ENCODE data around the gene SRRM3.
"Not testable (repeated sequence)": the region's sequence is repeated elsewhere in the genome, so short reads cannot be mapped to it uniquely, and the experiment has no call there.

Gene SRRM3

DNA sequence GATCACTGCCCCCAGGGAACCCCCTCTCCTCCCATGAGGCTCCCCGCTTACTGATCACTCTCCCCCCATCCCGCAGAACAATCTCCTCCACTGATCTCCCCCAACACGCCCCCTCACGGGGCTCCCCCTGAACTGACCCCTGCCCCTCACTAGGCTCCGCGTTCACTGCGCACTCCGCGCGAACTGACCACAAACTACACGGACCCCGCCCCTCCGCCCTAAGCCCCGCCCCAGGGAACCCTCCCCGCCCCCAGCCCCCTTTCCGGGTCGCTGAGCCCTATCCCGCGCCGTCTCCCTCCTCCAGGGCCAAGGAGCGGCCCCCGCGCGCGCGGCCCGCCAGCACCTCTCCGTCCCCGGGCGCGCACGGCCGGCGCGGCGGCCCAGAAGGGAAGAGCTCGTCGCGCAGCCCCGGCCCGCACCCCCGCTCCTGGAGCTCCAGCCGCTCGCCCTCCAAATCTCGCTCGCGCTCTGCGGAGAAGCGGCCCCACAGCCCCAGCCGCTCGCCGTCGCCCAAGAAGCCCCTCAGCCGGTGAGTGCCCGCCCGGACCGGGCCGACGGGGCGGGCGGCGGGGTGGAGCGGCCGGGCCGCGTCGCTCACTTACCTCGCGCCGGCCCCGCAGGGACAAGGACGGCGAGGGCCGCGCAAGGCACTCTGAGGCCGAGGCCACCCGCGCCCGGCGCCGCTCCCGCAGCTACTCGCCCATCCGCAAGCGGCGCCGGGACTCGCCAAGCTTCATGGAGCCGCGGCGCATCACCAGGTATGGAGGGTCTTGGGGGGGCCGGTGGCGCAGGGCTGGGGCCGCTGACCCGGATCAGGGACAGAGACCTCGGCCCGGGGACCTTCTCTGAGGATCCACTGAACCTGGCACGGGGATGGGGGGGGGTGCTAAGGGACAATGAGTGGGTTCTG, 80.9 kb downstream of the SRRM3 start:
- in situ Hi-C loops (cut with HindIII; ENCODE audit: low sequenced_read_pairs): no loop called here

DNA sequence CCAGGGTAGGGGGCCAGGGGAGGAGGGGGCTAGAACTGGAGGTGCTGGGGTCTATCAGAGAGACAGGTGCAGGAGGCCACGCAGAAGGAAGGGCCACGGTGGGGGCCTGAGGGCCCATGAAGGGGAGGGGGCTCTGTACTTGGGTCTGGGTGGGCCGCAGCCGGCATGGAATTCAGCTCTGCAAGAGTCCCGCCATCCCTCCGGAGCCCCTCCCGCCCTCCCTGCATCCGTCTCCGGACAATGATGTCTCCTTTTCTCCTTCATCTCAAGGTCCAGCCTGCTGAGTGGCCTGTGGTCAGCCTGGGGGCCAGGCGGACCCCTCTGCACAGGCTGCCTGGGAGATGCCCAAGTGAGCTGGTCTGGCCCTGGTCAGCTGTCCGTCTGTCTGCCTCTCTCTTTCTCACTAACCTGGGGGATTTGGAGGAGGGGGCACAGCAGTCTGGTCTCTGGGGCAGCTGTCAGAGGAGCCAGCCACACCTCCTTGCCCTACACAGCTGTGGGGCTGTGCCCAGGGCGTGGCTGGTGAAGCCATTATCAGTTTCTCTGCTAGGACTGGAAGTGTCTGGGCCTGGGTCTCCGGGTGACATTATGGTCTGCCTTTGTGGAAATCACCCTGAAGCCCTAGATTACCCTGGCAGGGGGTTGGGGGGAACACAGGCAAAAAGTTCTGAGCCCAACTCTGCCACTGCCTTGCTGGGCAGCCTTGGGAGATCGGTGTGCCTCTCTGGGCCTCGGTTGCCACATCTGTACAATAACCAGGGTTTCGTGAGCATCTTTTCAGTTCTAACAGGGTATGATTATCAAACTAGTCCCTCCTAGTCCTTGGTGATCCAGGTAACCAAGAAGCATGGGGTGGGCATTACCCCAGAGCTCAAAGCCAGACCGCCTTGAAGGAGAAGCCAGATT, 81.8 kb downstream of the SRRM3 start:
- in situ Hi-C loops (cut with HindIII; ENCODE audit: low sequenced_read_pairs): no loop called here

DNA sequence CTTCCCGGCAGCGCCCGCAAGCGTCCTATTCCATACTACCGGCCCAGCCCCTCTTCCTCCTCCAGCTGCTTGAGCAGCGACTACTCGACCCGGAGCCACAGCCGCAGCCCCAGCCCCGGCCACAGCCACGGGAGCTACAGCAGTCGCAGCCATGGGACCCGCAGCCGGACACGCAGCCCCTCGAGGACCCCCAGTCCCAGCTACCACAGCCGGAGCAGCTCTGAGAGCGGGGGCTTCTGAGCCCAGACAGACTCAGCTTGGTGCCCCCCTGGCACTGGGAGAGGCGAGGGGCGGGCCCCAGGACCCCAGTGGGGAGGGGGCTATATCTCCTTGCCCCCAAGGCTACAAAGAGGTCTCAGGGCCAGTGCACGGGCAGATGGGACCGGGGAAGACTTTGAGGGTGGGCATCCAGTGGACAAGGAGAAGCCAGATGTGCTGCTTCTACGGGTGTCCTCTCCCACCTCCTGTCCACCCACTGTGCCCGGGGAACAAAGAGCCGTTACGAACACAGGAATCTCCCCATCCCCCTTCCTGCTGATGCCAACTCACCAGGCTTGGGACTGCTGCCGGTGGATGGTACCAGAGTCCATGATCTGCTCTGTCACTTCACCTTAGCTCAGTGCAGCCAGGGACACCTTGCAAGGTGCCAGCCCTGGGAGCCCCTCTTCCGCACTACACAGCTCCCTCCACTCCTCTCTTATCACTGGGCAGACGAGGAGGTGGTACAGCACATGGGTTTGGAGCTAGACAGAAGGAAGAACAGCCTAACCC, 84.1 kb downstream of the SRRM3 start:
- in situ Hi-C loops (cut with HindIII; ENCODE audit: low sequenced_read_pairs): no loop called here

DNA sequence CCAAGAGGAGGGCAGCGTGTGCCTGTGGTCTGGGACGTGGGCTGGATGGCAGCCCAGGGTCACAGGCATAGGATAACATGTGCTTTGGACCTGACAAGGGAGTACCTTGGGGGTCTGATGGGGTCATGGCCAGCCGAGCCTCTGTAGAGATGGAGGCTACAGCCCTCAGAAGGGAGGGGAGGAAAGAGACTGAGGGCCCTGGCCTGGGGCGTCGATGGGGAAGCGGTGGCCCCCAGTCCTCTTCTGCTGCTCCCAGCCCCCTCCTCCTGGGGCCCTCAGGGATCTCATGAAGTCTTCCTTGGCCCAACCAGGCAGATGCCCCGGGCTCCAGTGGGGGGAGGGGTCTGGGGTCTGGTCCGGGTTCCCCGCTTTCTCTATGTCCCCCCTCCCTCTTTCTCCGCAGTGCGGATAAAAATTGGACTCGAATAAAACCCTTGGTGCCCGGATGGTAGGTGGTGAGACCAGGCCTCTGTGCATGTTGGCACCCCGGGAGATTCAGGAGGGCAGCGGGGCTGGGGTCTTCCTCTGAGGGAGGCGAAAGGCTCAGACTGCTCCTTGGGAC, 85.2 kb downstream of the SRRM3 start:
- in situ Hi-C loops (cut with HindIII; ENCODE audit: low sequenced_read_pairs): no loop called here

DNA sequence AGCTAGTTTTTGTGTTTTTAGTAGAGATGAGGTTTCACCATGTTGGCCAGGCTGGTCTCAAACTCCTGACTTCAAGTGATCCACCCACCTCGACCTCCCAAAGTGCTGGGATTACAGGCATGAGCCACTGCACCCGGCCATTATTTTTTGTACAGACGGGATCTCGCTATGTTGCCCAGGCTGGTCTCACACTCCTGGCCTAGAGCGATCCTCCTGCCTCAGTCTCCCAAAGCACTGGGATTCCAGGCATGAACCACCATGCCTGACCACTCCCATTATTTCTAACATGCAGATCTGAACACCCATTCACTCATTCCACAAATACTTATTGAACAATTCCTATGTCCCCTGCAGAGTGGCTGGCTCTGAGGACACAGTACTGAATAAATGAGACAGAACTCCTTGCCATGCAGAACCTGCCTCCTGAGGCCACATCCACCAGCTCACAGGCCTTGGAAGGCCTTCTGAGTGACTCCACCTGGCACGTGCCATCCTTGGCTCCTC, 89.2 kb downstream of the SRRM3 start:
- in situ Hi-C loops (cut with HindIII; ENCODE audit: low sequenced_read_pairs): not testable (repeated sequence)

DNA sequence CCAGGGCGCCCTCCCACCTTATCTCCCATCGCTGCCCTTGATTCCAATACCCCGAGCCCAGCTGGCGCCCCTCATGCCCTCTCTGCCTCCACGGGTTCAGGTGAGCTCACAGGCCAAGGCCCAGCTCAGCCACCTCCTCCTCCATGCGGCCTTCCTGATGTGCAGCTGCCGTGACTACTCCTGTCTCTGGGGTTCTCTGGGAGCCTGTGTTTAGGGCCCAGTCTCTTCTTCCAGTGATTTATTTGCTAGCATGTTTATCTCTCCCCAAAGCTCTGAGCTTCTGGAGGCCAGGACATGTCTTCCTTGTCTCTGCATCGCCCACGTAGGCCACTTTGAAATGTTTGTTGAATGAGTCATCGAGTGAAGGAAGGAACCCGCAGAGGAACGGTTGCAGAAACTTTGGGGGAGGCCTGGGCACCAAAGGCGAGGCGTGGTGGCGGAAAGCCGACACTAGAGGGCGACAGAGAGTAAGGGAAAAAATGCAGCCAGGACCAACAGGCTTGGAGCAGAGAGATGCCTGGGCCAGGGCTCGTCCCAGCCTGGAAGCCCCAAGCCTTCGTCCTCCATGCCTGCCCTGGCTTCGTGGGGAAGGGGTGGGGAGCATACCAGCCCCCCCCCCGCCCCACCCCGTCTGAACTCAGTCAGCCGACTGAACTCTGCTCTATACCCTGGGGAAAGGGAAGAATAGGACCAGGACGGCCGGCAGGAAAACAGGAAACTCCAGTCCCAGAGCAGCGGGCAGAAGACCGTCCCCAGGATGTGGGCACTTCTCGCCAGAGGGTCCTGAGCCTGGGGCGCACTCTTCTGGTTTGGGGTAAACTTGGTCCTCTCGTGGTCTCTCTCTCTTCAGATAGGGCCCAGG, 89.9 kb downstream of the SRRM3 start:
- in situ Hi-C loops (cut with HindIII; ENCODE audit: low sequenced_read_pairs): no loop called here

DNA sequence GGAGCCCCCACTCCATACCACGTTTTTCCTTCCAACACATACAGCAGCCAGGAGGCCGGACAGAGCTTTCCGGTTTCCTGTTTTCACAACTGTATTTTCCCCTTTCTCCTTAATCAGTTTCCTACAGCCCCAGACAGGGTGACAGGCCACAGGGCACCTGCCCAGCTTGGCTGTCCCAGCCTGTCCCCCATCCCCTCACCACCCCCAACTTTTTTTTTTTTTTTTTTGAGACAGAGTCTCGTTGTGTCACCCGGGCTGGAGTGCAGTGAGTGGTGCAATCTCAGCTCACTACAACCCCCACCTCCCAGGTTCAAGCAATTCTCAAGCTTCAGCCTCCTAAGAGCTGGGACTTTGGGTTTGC, 90.5 kb downstream of the SRRM3 start:
- in situ Hi-C loops (cut with HindIII; ENCODE audit: low sequenced_read_pairs): no loop called here

DNA sequence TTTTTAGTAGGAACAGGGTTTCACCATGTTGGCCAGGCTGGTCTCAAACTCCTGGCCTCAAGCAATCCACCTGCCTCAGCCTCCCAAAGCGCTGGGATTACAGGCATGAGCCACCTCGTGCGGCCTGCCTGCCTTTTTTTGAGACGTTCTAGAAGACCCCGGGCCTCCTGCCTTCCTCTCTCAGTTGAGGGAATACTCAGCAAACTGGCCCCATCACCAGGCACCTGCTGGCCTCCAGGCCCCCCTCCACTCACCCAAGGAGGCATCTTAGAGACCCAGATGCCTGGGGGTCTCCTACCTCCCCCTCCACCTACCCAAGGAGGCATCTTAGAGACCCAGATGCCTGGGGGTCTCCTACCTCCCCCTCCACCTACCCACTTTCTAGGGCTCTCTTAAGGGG, 91.2 kb downstream of the SRRM3 start:
- in situ Hi-C loops (cut with HindIII; ENCODE audit: low sequenced_read_pairs): not testable (repeated sequence)

DNA sequence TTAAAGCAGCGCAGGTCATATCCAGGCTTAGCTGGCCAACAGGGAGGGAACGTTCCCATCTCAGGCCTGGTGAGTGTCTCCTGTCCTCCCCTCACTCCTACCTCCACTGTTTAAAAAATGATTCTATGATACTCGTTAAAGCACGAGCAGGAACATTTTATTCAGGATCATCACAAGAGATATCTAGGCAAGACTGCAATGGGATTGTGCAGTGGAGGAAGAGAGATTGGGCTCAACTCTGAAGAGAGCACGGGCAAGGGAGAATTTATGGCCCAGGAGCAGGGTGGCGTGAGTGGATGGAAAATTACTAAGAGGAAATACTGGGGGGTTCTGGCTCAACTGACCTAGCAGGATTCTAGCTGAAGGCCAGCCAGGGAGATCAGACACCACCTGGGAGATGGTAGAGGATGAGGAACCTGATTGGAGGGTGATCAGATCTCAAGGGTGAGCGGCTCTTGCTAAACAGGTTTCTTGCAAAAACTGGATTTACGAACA, 91.8 kb downstream of the SRRM3 start:
- in situ Hi-C loops (cut with HindIII; ENCODE audit: low sequenced_read_pairs): no loop called here

DNA sequence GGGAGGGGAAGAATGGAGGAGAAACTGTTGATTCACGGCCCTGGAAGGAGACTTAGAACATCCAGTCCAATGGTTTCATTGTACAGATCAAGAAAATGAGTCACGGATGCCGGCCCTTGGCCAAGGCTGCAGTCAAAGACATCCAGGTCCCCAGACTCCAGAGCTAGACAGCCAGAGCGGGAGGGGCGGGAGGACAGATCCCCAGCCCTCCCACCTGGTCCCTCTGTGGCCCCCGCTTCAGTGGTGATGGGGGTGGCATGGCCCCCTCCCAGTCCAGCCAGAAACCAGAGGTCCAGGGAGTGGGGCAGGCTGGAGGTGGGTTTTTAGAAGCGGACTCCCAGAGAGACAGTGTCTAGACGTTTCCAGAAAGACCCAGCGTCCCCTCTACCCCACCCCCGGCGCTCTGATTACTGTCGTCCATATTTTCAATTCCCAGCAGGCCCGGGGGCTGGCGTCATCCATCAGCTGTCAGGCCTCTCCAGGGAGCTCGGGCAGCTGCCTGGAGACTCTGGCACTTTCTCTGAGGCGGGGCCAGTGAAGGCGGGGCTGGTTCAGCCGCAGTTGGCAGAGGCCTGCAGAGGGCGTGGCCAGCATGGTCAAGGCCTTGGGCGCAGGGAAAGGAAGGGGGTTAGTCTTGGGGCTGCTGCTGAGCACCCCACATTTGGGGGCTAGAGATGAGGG, 92.8 kb downstream of the SRRM3 start:
- in situ Hi-C loops (cut with HindIII; ENCODE audit: low sequenced_read_pairs): no loop called here

DNA sequence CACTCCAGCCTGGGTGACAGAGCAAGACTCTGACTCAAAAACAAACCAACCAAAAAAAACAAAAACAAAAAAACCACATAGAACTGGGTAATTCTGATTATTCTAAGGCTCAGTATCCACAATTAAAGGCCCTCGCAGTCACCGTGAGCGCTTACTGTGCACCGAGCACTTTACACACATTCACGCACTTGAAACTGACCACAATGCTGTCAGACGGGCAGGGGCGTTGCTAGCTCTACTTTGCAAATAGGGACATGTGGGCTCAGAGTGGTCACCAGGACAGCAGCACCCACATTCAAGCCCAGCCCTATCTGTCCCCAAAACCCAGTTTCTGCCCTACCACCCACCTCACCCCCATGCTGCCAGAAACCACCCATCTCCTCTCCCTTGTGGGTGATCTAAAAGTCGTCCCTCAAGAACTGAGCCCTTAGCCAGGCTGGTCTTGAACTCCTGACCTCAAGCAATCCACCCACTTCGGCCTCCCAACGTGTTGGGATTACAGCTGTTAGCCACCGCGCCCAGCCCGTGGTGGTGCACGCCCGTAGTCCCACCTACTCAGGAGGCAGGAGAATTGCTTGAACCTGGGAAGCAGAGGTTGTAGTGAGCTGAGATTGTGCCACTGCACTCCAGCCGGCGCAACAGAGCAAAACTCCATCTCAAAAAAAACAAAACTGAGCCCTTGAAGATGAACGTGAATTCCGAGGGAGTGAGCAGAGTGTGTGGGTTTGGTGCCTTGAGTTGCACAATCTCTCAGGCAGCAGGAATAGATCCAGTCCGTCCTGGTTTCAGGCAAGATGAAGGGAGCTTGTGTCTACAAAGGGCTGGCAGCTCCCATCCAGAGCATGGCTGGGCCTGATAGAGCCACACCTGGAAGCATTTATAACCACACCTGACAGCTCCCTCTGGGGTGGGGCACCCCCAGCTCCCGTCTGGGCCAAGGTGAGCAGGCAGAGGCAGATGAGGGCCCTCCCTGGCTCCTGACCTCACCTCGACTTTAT, 95.3 kb downstream of the SRRM3 start:
- in situ Hi-C loops (cut with HindIII; ENCODE audit: low sequenced_read_pairs): no loop called here

DNA sequence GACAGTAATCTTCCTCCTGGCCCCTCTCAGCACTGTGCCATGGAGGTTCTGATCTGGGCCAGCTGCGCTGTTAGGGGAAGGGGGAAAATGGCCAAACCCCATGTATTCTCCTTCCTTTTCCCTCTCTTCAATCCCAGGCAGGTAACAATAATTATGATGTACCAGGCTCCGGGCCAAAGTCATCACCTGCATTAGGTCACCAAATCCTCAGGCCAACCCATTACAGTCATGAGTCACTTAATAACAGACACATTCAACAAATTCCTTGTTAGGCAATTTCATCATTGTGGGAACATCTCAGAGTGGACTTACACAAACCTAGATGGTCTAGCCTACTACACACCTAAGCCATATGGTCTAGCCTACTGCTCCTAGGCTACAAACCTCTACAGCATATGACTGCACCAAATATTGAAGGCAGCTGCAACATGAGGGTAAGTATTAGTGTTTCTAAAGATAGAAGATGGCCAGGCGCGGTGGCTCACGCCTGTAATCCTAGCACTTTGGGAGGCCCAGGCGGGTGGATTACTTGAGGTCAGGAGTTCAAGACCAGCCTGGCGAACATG, 98.6 kb downstream of the SRRM3 start:
- in situ Hi-C loops (cut with HindIII; ENCODE audit: low sequenced_read_pairs): loop anchor here (25.0 kb wide), 1 partner anchor 88 kb away; the partner anchor contains the start of gene SRRM3

DNA sequence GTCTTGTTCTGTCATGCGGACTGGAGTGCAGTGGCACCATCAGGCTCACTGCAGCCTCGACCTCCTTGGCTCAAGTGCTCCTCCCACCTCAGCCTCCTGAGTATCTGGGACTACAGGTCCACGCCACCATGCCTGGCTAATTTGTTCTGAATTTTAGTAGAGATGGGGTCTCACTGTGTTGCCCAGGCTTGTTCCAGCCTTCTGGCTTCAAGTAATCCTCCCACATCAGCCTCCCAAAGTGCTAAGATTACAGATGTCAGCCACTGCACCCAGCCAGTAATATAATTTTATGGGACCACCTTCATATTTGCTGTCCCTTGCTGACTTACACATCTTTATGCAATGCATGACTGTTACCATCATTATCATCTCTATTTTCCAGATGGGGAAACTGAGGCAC, 99.3 kb downstream of the SRRM3 start:
- in situ Hi-C loops (cut with HindIII; ENCODE audit: low sequenced_read_pairs): loop anchor here (25.0 kb wide), 1 partner anchor 89 kb away; the partner anchor contains the start of gene SRRM3

DNA sequence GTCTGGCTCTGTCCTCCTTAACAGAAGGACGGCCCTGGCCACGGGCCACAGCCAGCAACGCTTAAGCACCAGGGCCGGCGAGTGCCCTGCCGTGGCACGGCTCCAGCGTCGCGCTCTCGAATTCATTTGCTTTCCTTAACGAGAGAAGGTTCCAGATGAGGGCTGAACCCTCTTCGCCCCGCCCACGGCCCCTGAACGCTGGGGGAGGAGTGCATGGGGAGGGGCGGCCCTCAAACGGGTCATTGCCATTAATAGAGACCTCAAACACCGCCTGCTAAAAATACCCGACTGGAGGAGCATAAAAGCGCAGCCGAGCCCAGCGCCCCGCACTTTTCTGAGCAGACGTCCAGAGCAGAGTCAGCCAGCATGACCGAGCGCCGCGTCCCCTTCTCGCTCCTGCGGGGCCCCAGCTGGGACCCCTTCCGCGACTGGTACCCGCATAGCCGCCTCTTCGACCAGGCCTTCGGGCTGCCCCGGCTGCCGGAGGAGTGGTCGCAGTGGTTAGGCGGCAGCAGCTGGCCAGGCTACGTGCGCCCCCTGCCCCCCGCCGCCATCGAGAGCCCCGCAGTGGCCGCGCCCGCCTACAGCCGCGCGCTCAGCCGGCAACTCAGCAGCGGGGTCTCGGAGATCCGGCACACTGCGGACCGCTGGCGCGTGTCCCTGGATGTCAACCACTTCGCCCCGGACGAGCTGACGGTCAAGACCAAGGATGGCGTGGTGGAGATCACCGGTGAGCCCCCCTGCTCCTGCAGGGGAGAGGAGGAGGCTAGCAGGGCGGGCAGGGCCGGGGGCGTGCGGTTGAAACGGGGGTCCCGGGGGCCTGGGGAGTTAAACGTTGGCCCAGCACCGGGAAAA, 100.9 kb downstream of the SRRM3 start, which contains the start of gene HSPB1:
Gene HSPB1, plus strand, starts transcription at position 327 of the 855 bp plus-strand sequence. Its CDS starts 40 bp downstream, at position 367.
- in situ Hi-C loops (cut with HindIII; ENCODE audit: low sequenced_read_pairs): loop anchor here (25.0 kb wide), 1 partner anchor 90 kb away; the partner anchor contains the start of gene SRRM3

DNA sequence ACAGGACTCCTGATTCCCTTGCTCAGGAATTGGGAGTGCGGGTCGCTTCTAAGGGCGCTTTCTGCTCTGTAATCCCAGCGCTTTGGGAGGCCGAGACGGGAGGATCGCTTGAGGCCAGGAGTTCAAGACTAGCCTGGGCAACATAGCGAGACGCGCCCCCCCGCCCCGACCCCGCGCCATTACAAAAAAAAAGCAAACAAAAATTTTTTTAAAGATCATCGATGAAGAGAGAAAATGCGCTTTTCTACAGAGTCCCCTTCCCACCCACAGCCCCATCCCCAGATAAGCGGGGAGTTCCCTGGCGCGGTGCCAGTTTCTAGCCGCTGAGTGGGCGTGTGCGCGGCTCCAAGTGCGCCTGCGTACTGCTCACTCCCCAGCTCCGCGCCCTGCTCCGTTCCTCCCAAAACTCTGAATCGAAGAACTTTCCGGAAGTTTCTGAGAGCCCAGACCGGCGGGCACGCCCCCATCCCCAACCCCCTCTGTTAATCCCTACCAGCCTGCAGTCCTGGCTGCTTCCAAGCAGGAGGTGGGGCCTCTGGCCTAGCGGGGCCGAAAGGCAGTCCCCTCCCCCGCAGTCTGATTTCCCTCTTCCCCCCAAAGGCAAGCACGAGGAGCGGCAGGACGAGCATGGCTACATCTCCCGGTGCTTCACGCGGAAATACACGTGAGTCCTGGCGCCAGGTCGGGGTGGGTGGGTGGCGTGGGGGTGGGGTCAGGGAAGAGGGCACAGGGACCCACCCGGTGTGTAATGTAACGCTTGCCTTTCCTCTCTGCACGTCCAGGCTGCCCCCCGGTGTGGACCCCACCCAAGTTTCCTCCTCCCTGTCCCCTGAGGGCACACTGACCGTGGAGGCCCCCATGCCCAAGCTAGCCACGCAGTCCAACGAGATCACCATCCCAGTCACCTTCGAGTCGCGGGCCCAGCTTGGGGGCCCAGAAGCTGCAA, 101.8 kb downstream of the SRRM3 start:
- in situ Hi-C loops (cut with HindIII; ENCODE audit: low sequenced_read_pairs): loop anchor here (25.0 kb wide), 1 partner anchor 91 kb away; the partner anchor contains the start of gene SRRM3
